K562 (cell line): ENCODE measurements around the gene LRP6. TPM values are rescaled to one million over a fixed set of nuclear protein-coding genes. Genes with fewer than 3 reads are reported as not detected.

Experiments
- ATAC-seq: fragments of 200-7000 bp; cut with Tn5 transposase; 3 replicates; pipeline ENCODE4 v1.9.1; 2020; ENCODE audit warnings: moderate library complexity
- BruUV-seq: library from RNA; stranded (reverse); fragments of 400-500 nt; replicated peaks from 2 replicates; lab custom pipeline; 2021; lab: Mats Ljungman, UMichigan
- CTCF ChIA-PET: fragments of 300-600 bp; formaldehyde crosslinking; extraction: SDS; loops from one replicate; lab custom pipeline; 2021; ENCODE audit warnings: low intra/inter-chr PET ratio; lab: Yijun Ruan, JAX
- POLR2A ChIA-PET: fragments of 300-600, 350-650 bp; sonication (Branson Sonifier 250); formaldehyde crosslinking; extraction: SDS; loops from one replicate; lab custom pipeline; 2021; ENCODE audit warnings: antibody characterized with exemption, inconsistent platforms; lab: Yijun Ruan, JAX
- DNase-seq, 4 experiments: peaks; one replicate each; pipeline versions ENCODE4 v3.0.0 to v3.0.0-alpha.2; 2011 to 2018; ENCODE audit warnings: low spot score in 3 of 4, mixed read lengths in 3 of 4; ENCODE audit errors: extremely low read depth in 1 of 4
- FAIRE-seq: peaks from 2 replicates; lab custom pipeline; 2011; peaks lifted over from hg19 to GRCh38; lab: Jason Lieb, UNC
- H2AFZ ChIP-seq: 2 replicates; pipeline ENCODE4 v1.6.0; 2011; ENCODE audit warnings: low read depth, low read length, control low read depth, inconsistent platforms
- H3K27ac ChIP-seq: fragments of 200-600 bp; 3 replicates; pipeline ENCODE4 v1.8.0; 2011; ENCODE audit warnings: low read depth, mild to moderate bottlenecking, control low read depth, inconsistent platforms, low read length, moderate library complexity, mixed read lengths; ENCODE audit errors: extremely low read depth
- H3K27me3 ChIP-seq, 2 experiments: fragments of 300-600 bp in 1 of 2; 2 replicates in 1 of 2; 3 replicates in 1 of 2; pipeline versions ENCODE4 v1.6.0 to v1.8.0; 2011; ENCODE audit warnings: inconsistent platforms in 2 of 2, low read length in 2 of 2, mild to moderate bottlenecking in 1 of 2, mixed read lengths in 1 of 2, moderate library complexity in 1 of 2; ENCODE audit not compliant: control insufficient read depth in 2 of 2, insufficient read depth in 2 of 2
- H3K36me3 ChIP-seq: fragments of 300-600 bp; 3 replicates; pipeline ENCODE4 v1.8.0; 2011; ENCODE audit warnings: mild to moderate bottlenecking, low read length, inconsistent platforms; ENCODE audit not compliant: control insufficient read depth, insufficient read depth
- H3K4me1 ChIP-seq, 2 experiments: fragments of 200-600 bp in 1 of 2; replicated peaks in 1 of 2; 2 replicates in 1 of 2; 3 replicates in 1 of 2; pipeline versions ENCODE4 v1.5.1 to v1.8.0; 2011; ENCODE audit warnings: inconsistent platforms in 2 of 2, low read length in 2 of 2, mild to moderate bottlenecking in 1 of 2, mixed read lengths in 1 of 2, moderate library complexity in 1 of 2; ENCODE audit not compliant: control insufficient read depth in 2 of 2, insufficient read depth in 2 of 2
- H3K4me2 ChIP-seq: 2 replicates; pipeline ENCODE4 v1.6.1; 2011; ENCODE audit warnings: low read length, control low read depth, inconsistent platforms, mixed read lengths; ENCODE audit not compliant: insufficient read depth
- H3K4me3 ChIP-seq: fragments of 200-600 bp; sonication (generic), shearing (Covaris generic); 2 replicates; pipeline ENCODE4 v1.5.1; 2016; ENCODE audit warnings: control low read depth, inconsistent platforms
- H3K79me2 ChIP-seq: fragments of 200-600 bp; 3 replicates; pipeline ENCODE4 v1.8.0; 2011; ENCODE audit warnings: low read length, inconsistent platforms; ENCODE audit not compliant: control insufficient read depth, insufficient read depth
- H3K9ac ChIP-seq, 2 experiments: 2 replicates each; pipeline versions ENCODE4 v1.6.0 to v1.6.1; 2011; ENCODE audit warnings: low read depth in 2 of 2, low read length in 2 of 2, control low read depth in 1 of 2, inconsistent platforms in 1 of 2, mild to moderate bottlenecking in 1 of 2, mixed read lengths in 1 of 2; ENCODE audit not compliant: insufficient read depth in 1 of 2
- H3K9me1 ChIP-seq: one replicate; pipeline ENCODE4 v1.6.0; 2011; ENCODE audit warnings: inconsistent platforms, mild to moderate bottlenecking, low read length, moderate library complexity; ENCODE audit not compliant: control insufficient read depth, insufficient read depth
- H3K9me3 ChIP-seq: replicated peaks from 2 replicates; pipeline ENCODE4 v1.5.1; 2011; ENCODE audit warnings: low read depth, low read length, inconsistent platforms; ENCODE audit not compliant: control insufficient read depth, insufficient read depth
- H4K20me1 ChIP-seq: replicated peaks from 2 replicates; pipeline ENCODE4 v1.6.1; 2011; ENCODE audit warnings: low read length, inconsistent platforms, mixed read lengths; ENCODE audit not compliant: control insufficient read depth, insufficient read depth
- BCOR ChIP-seq: fragments of 450-650 bp; IDR thresholded peaks from 2 replicates; pipeline ENCODE4 v1.6.1; 2016
- FOS ChIP-seq: IDR thresholded peaks from 3 replicates; pipeline ENCODE4 v1.6.1; 2011; ENCODE audit not compliant: insufficient read length; ENCODE audit errors: extremely low read depth
- ILF3 ChIP-seq: fragments of 450-650 bp; IDR thresholded peaks from 2 replicates; pipeline ENCODE4 v1.6.1; 2018; ENCODE audit warnings: antibody characterized with exemption, mild to moderate bottlenecking, moderate library complexity, borderline replicate concordance
- MEF2A ChIP-seq: IDR thresholded peaks from 2 replicates; pipeline ENCODE4 v1.6.1; 2011; ENCODE audit warnings: low read depth, mild to moderate bottlenecking, low read length, moderate library complexity; ENCODE audit not compliant: control insufficient read depth
- NBN ChIP-seq: fragments of 450-650 bp; IDR thresholded peaks from 2 replicates; pipeline ENCODE4 v1.6.1; 2016; ENCODE audit warnings: low read depth, mild to moderate bottlenecking
- NR2C2 ChIP-seq, 2 experiments: fragments of 200-800 bp in 1 of 2; sonication (Bioruptor generic) in 1 of 2; sonication (generic) in 1 of 2; formaldehyde crosslinking in 1 of 2; IDR thresholded peaks; 2 replicates each; pipeline versions ENCODE4 v1.6.1 to v1.8.0; 2016 to 2022; ENCODE audit warnings: mild to moderate bottlenecking in 1 of 2, missing compliant biosample characterization in 1 of 2, missing genetic modification characterization in 1 of 2, missing genetic modification reagents in 1 of 2
- RBM17 ChIP-seq: fragments of 200-400 bp; formaldehyde crosslinking; IDR thresholded peaks from 2 replicates; pipeline ENCODE4 v1.6.1; 2017; ENCODE audit warnings: low read depth, mild to moderate bottlenecking, low read length, borderline replicate concordance
- SMARCA4 ChIP-seq: fragments of 450-650 bp; IDR thresholded peaks from 2 replicates; pipeline ENCODE4 v1.6.1; 2016
- ZNF583 ChIP-seq: fragments of 250-450 bp; sonication (Bioruptor Pico); IDR thresholded peaks from 2 replicates; pipeline ENCODE4 v1.4.0; 2020
- WGBS: fragments of 100-300 bp; shearing (Covaris generic); methylation state at CpG from one replicate; pipeline ENCODE4 v1.1.6; 2016; ENCODE audit warnings: low coverage, mixed read lengths; ENCODE audit not compliant: insufficient coverage; ENCODE audit errors: missing lambda C conversion rate; 5-methylcytosine and 5-hydroxymethylcytosine counted together
- in situ Hi-C: fragments of 300-500 bp; cut with MboI; formaldehyde crosslinking; loops from 4 replicates; pipeline ENCODE4 v1.15.0; 2018; ENCODE audit warnings: inconsistent platforms, mixed read lengths
- intact Hi-C: fragments of 100-400 bp; cut with micrococcal nuclease; formaldehyde crosslinking; loops from 2 replicates; pipeline ENCODE4 v1.14.2; 2022
- polyA plus RNA-seq, 8 experiments: library from polyadenylated mRNA; depleted of rRNA in 4 of 8; stranded (reverse) in 5 of 8; unstranded in 3 of 8; fragments of >200 nt; fragmentation: Nextera tagmentation in 2 of 8; fragmentation: Illumina TruSeq in 1 of 8; extraction: Ambion mirVana in 2 of 8; extraction: Trizol in 1 of 8; gene quantifications; 2 replicates each; pipeline versions ENCODE4 v1.2.1 to v1.2.3, GENCODE V29; 2011 to 2014; ENCODE audit warnings: inconsistent platforms in 1 of 8, missing spikeins in 1 of 8
- total RNA-seq, 7 experiments: library from RNA; depleted of rRNA in 6 of 7; stranded (reverse); fragments of >200 nt in 6 of 7; fragmentation: Illumina TruSeq in 2 of 7; extraction: Trizol in 2 of 7; gene quantifications; 2 replicates each; pipeline versions ENCODE4 v1.2.1 to v1.2.3, GENCODE V29; 2011 to 2021; ENCODE audit warnings: low replicate concordance in 1 of 7
- TF ChIP-seq, protein P1 (sequence below): sonication (generic); formaldehyde crosslinking; IDR thresholded peaks from 2 replicates; pipeline ENCODE4 v1.8.0; 2022; ENCODE audit warnings: mild to moderate bottlenecking, missing genetic modification reagents, borderline replicate concordance

Gene LRP6
- total and polyA plus RNA-seq, 9 of the 15 experiments (the other 6 are each of a cell fraction or from before 2014, with no cell fraction given): 3.0 to 17.0 (median 10.8) TPM

DNA sequence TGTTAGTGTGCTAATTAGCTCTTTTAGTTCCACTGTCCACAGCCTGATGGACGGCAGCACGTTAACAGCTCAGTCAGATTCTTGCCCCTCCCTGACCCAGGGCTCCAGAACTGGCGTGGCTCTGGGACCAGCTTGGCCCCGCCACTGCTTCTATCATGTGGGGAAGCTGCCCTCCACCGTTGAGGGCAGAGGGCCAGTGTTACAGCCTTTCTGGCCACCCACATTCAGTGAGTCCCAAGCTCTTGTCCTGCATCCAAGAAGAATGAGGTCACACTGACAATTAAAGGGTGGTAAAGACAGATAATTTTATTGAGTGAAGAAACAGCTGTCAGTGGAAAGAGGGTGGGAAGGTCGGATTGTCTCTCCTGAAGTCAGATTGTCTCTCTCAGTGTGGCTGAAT, 159.2 kb downstream of the LRP6 start:
- POLR2A ChIA-PET: interaction anchor here (0.6 to 0.7 kb wide), 5 partner anchors 12 to 1387 kb away, joined by 3 to 4 read pairs (median 3); no protein-coding TSS in a partner anchor
- Histone ChIP-seq H3K36me3 (no peaks in the 10 kb centered on the region), H4K20me1 (no peaks in the 10 kb centered on the region), H3K27me3 (no peaks in the 10 kb centered on the region), H3K4me1 (no peaks in the 10 kb centered on the region), H2AFZ (no peak overlapping the region), H3K4me3 (no peak overlapping the region), H3K4me2 (no peak overlapping the region), H3K9me1 (no peaks in the 10 kb centered on the region), H3K9ac (no peak overlapping the region), H3K79me2 (no peaks in the 10 kb centered on the region), H3K27ac (no peak overlapping the region), H3K9me3 (no peaks in the 10 kb centered on the region)
- in situ Hi-C loops (no loop called here), intact Hi-C loops (no loop called here)
- ATAC-seq (no peak), FAIRE-seq (no peak), DNase-seq (no peak)
- CTCF ChIA-PET: no interaction called here
- no TSS peak for BruUV-seq
- 30% methylated on average over 3 of the region's 6 CpGs for WGBS
- TF ChIP-seq MEF2A (no peak), ZNF583 (no peak), RBM17 (no peak), NBN (no peak), SMARCA4 (no peak), ILF3 (no peak), BCOR (no peak), NR2C2 (CRISPR knock-in tag; IDR thresholded peaks at IDR 0.05) (no peak), NR2C2 (tag; IDR thresholded peaks at IDR 0.05) (no peak), FOS (no peak)
- TF ChIP-seq, protein P1, sequence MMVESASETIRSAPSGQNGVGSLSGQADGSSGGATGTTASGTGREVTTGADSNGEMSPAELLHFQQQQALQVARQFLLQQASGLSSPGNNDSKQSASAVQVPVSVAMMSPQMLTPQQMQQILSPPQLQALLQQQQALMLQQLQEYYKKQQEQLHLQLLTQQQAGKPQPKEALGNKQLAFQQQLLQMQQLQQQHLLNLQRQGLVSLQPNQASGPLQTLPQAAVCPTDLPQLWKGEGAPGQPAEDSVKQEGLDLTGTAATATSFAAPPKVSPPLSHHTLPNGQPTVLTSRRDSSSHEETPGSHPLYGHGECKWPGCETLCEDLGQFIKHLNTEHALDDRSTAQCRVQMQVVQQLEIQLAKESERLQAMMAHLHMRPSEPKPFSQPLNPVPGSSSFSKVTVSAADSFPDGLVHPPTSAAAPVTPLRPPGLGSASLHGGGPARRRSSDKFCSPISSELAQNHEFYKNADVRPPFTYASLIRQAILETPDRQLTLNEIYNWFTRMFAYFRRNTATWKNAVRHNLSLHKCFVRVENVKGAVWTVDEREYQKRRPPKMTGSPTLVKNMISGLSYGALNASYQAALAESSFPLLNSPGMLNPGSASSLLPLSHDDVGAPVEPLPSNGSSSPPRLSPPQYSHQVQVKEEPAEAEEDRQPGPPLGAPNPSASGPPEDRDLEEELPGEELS: no peak
